HG03342 (cell line): ENCODE data around the gene RSU1.

Experiments used
- ATAC-seq: cut with Tn5 transposase; IDR thresholded peaks from one replicate; pipeline ENCODE4 v1.9.1; 2021; ENCODE audit warnings: mild to moderate bottlenecking, moderate library complexity; ENCODE audit not compliant: unreplicated experiment

Gene RSU1

GRCh38 chr10:16544099-16544498, 273.1 kb downstream of the RSU1 start:
- ATAC-seq = no peak
